ENCODE results near the gene SIRT2.

DNA sequence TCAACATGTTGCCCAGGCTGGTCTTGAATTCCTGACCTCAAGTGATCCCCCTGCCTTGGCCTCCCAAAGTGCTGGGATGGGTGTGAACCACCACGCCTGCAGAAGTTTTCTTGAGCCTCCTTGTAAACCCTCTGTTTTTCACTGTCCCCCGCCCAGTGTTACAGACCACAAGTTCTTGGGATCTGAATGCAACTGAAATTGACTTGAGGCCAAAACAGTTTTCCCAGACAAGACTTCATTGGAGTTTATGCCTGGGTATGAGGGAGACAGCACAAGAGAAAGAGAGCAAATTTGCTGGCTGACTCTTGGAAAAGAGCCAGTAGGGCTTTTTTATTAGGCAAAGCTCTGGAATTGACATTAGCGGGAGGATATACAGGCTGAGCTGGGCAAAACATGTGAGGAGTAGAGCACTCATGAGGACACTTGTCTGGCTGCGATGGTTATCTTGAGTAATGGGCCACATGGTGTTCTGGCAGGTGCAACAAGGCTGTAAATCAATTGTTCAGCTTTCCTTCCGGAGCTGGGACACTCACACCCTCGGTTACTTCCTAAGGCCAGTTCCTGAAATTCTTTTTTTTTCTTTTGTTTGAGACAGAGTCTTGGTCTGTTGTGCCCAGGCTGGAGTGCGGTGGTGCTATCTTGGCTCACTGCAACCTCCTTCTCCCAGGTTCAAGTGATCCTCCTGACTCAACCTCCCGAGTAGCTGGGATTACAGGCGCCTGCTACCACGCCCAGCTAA is 36.9 kb downstream of the SIRT2 start:
- no peak for TF ChIP-seq POLR2AphosphoS5 (IDR thresholded peaks at IDR 0.05; ENCODE audit: borderline replicate concordance, low read depth, low read length)
- TF ChIP-seq EZH2 (IDR thresholded peaks at IDR 0.05): no peak

Data from SK-N-MC (cell line).